ENCODE results near the gene ATG5. TPM values are rescaled to one million over a fixed set of nuclear protein-coding genes. Genes with fewer than 3 reads are reported as not detected.

Gene ATG5
- polyA plus RNA-seq, 3 donors = 15.0 to 31.4 (median 29.9) TPM

GRCh38 chr6:106215608-106216007, 110.0 kb downstream of the ATG5 start:
- no peaks in the 10 kb centered on the region for H4K20me1 ChIP-seq (ENCODE audit: insufficient read depth, low read length)
- peaks cover 11% of the 10 kb centered on the region for H3K79me2 ChIP-seq (ENCODE audit: insufficient read depth, low read length)
- peaks cover 0 to 2% of the 10 kb centered on the region in 2 donors for H3K4me1 ChIP-seq (ENCODE audit: control insufficient read depth in 1 of 2, insufficient read depth in 2 of 2, low read length in 2 of 2)
- no peak for DNase-seq
- Mint-ChIP-seq H3K27ac (no peak overlapping the region), H3K4me1 (peaks cover 13% of the 10 kb centered on the region), H3K27me3 (ENCODE audit: low read depth in 3 of 3) (peaks cover 0 to 2% (median 0%) of the 10 kb centered on the region in 3 donors), H3K36me3 (peaks cover 0 to 8% of the 10 kb centered on the region in 2 donors), H3K9me3 (no peaks in the 10 kb centered on the region), H3K4me3 (no peak overlapping the region)
- no peaks in the 10 kb centered on the region for H3K27me3 ChIP-seq (ENCODE audit: control insufficient read depth in 2 of 2, insufficient read depth in 2 of 2, low read length in 2 of 2)
- no peaks in the 10 kb centered on the region for H3K9me3 ChIP-seq (replicated peaks in 1 of 2; ENCODE audit: control insufficient read depth in 1 of 2, insufficient read depth in 1 of 2, low read length in 2 of 2)
- WGBS (ENCODE audit: insufficient coverage) = no CpG with 5 or more reads among the region's 3 CpGs
- no peak overlapping the region for H3K4me2 ChIP-seq (replicated peaks; ENCODE audit: extremely low read depth, low read length, poor library complexity, severe bottlenecking)
- intact Hi-C loops (cut with micrococcal nuclease) = loop anchor here in 1 of 2 donors (10.0 kb wide), 1 partner anchor 221 kb away; no protein-coding TSS in a partner anchor
- H3K4me3 ChIP-seq (replicated peaks in 1 of 3; ENCODE audit: low read depth in 2 of 3, low read length in 3 of 3) = no peak overlapping the region
- no peaks in the 10 kb centered on the region for H3K36me3 ChIP-seq (replicated peaks in 1 of 2; ENCODE audit: control insufficient read depth in 1 of 2, insufficient read depth in 2 of 2, low read length in 2 of 2)
- TF ChIP-seq, protein P1, sequence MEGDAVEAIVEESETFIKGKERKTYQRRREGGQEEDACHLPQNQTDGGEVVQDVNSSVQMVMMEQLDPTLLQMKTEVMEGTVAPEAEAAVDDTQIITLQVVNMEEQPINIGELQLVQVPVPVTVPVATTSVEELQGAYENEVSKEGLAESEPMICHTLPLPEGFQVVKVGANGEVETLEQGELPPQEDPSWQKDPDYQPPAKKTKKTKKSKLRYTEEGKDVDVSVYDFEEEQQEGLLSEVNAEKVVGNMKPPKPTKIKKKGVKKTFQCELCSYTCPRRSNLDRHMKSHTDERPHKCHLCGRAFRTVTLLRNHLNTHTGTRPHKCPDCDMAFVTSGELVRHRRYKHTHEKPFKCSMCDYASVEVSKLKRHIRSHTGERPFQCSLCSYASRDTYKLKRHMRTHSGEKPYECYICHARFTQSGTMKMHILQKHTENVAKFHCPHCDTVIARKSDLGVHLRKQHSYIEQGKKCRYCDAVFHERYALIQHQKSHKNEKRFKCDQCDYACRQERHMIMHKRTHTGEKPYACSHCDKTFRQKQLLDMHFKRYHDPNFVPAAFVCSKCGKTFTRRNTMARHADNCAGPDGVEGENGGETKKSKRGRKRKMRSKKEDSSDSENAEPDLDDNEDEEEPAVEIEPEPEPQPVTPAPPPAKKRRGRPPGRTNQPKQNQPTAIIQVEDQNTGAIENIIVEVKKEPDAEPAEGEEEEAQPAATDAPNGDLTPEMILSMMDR (IDR thresholded peaks at IDR 0.05) = no peak
- no peak overlapping the region for H3K9ac ChIP-seq (ENCODE audit: insufficient read depth, low read length, poor library complexity, severe bottlenecking)
- H2AFZ ChIP-seq (ENCODE audit: insufficient read depth, low read depth, low read length, poor library complexity, severe bottlenecking) = no peak overlapping the region
- no peak overlapping the region for H3K27ac ChIP-seq (ENCODE audit: low read depth in 1 of 2, low read length in 2 of 2)

- TF ChIP-seq, protein P1 (IDR thresholded peaks at IDR 0.05) = no peak
- no peak overlapping the region for H2AFZ ChIP-seq (ENCODE audit: insufficient read depth, low read depth, low read length, poor library complexity, severe bottlenecking)
- H3K79me2 ChIP-seq (ENCODE audit: insufficient read depth, low read length) = peaks cover 11% of the 10 kb centered on the region
- Mint-ChIP-seq H3K36me3 (peaks cover 6 to 12% of the 10 kb centered on the region in 2 donors), H3K27me3 (ENCODE audit: low read depth in 3 of 3) (peaks cover 0 to 2% (median 0%) of the 10 kb centered on the region in 3 donors), H3K4me1 (peaks cover 13% of the 10 kb centered on the region), H3K27ac (no peak overlapping the region), H3K4me3 (no peak overlapping the region), H3K9me3 (no peaks in the 10 kb centered on the region)
- WGBS (ENCODE audit: insufficient coverage) = no CpG with 5 or more reads among the region's 4 CpGs
- H4K20me1 ChIP-seq (ENCODE audit: insufficient read depth, low read length) = no peaks in the 10 kb centered on the region
- H3K27ac ChIP-seq (ENCODE audit: low read depth in 1 of 2, low read length in 2 of 2) = no peak overlapping the region
- H3K4me2 ChIP-seq (replicated peaks; ENCODE audit: extremely low read depth, low read length, poor library complexity, severe bottlenecking) = no peak overlapping the region
- no peaks in the 10 kb centered on the region for H3K36me3 ChIP-seq (replicated peaks in 1 of 2; ENCODE audit: control insufficient read depth in 1 of 2, insufficient read depth in 2 of 2, low read length in 2 of 2)
- H3K4me1 ChIP-seq (ENCODE audit: control insufficient read depth in 1 of 2, insufficient read depth in 2 of 2, low read length in 2 of 2) = peaks cover 0 to 2% of the 10 kb centered on the region in 2 donors
- no peaks in the 10 kb centered on the region for H3K9me3 ChIP-seq (replicated peaks in 1 of 2; ENCODE audit: control insufficient read depth in 1 of 2, insufficient read depth in 1 of 2, low read length in 2 of 2)
- no peaks in the 10 kb centered on the region for H3K27me3 ChIP-seq (ENCODE audit: control insufficient read depth in 2 of 2, insufficient read depth in 2 of 2, low read length in 2 of 2)
- no peak overlapping the region for H3K9ac ChIP-seq (ENCODE audit: insufficient read depth, low read length, poor library complexity, severe bottlenecking)
- intact Hi-C loops (cut with micrococcal nuclease) = loop anchor here in 1 of 2 donors (10.0 kb wide), 1 partner anchor 220 kb away; no protein-coding TSS in a partner anchor
- DNase-seq = peak; percentile 8 to 45 (median 15)
- no peak overlapping the region for H3K4me3 ChIP-seq (replicated peaks in 1 of 3; ENCODE audit: low read depth in 2 of 3, low read length in 3 of 3)
Measured at GRCh38 chr6:106214531-106214930, 111.0 kb downstream of the ATG5 start.

Measured in CD14-positive monocyte (primary cell).